ENCODE data around the gene NEK6. TPM values are rescaled to one million over a fixed set of nuclear protein-coding genes. Genes with fewer than 3 reads are reported as not detected.

Gene NEK6
- total RNA-seq, 4 donors from 2014 or later = 25.3 to 53.1 (median 43.3) TPM

DNA sequence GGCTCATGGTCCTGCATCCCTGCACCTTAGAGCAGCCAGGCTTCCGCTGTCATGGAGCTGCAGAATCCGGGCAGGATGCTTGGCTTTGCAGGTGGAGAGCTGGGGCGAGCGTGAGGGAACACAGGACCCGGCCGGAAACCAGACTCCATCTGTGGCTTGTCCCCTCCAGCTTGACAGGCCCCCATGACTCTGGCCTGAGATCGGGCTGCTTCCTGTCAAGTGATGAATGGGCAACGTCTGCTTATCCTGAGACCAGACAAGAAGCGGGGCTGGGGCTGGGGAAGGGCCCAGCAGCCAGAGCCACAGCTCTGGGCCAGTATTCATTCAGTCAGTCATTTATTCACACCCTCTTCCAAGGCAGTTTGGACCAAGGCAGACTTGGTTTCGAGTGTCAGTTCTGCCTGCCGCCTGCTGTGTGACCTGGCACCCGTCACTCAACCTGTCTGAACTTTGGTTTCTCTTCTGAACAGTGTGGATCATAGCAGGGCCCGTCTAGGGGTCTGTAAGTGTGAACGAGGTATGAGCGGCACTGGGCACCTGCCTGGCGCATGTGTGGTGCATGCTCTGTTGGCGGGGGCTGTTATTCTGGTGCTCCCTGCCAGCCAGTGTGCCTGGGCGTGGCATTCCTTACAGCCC lies 37.5 kb downstream of the NEK6 start:
- Histone ChIP-seq H3K27ac (peak overlapping the region; percentile 60 to 98 (median 82)), H3K4me3 (no peak overlapping the region), H3K27me3 (no peaks in the 10 kb centered on the region), H3K4me1 (peaks cover 0 to 100% (median 90%) of the 10 kb centered on the region in 4 donors), H3K9me3 (no peaks in the 10 kb centered on the region), H3K36me3 (no peaks in the 10 kb centered on the region)
- whole genome bisulfite sequencing, 2 donors = 59 to 67% methylated on average over 14 to 16 of the region's 18 CpGs
- no peak for TF ChIP-seq POLR2A (IDR thresholded peaks at IDR 0.05)
- no peak for TF ChIP-seq EP300 (IDR thresholded peaks at IDR 0.05)
- TF ChIP-seq, protein P1, sequence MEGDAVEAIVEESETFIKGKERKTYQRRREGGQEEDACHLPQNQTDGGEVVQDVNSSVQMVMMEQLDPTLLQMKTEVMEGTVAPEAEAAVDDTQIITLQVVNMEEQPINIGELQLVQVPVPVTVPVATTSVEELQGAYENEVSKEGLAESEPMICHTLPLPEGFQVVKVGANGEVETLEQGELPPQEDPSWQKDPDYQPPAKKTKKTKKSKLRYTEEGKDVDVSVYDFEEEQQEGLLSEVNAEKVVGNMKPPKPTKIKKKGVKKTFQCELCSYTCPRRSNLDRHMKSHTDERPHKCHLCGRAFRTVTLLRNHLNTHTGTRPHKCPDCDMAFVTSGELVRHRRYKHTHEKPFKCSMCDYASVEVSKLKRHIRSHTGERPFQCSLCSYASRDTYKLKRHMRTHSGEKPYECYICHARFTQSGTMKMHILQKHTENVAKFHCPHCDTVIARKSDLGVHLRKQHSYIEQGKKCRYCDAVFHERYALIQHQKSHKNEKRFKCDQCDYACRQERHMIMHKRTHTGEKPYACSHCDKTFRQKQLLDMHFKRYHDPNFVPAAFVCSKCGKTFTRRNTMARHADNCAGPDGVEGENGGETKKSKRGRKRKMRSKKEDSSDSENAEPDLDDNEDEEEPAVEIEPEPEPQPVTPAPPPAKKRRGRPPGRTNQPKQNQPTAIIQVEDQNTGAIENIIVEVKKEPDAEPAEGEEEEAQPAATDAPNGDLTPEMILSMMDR (IDR thresholded peaks at IDR 0.05) = no peak
- DNase-seq (ENCODE audit: low spot score in 2 of 2) = no peak

DNA sequence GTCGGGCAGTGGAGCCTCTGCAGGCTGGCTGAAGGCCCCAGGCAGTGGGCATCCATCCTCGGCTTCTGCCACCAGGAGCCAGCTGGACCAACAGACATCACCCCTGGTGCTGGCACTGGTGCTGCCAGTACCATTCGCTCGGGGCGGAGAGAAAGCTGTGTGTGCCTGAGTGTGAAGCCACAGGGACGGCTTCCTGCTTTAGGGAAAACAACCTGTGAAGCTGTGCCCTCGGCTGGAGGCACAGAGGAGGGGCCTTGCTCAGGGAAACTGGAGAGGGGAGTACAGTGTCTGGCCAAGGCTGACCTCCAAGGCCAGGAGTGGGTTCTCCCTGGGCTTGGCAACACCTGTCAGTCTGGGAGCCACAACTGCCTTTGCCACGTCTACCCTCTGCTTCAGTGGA lies 38.3 kb downstream of the NEK6 start:
- WGBS, 2 donors = 36 to 38% methylated on average over 6 to 7 of the region's 8 CpGs
- Histone ChIP-seq H3K4me1 (peaks cover 0 to 100% (median 86%) of the 10 kb centered on the region in 4 donors), H3K9me3 (no peaks in the 10 kb centered on the region), H3K27ac (peak overlapping the region; percentile 60 to 98 (median 82)), H3K27me3 (no peaks in the 10 kb centered on the region), H3K4me3 (no peak overlapping the region), H3K36me3 (no peaks in the 10 kb centered on the region)
- TF ChIP-seq EP300 (IDR thresholded peaks at IDR 0.05) (no peak), POLR2A (IDR thresholded peaks at IDR 0.05) (no peak)
- TF ChIP-seq, protein P1 (IDR thresholded peaks at IDR 0.05) = no peak
- DNase-seq (ENCODE audit: low spot score in 2 of 2) = no peak

DNA sequence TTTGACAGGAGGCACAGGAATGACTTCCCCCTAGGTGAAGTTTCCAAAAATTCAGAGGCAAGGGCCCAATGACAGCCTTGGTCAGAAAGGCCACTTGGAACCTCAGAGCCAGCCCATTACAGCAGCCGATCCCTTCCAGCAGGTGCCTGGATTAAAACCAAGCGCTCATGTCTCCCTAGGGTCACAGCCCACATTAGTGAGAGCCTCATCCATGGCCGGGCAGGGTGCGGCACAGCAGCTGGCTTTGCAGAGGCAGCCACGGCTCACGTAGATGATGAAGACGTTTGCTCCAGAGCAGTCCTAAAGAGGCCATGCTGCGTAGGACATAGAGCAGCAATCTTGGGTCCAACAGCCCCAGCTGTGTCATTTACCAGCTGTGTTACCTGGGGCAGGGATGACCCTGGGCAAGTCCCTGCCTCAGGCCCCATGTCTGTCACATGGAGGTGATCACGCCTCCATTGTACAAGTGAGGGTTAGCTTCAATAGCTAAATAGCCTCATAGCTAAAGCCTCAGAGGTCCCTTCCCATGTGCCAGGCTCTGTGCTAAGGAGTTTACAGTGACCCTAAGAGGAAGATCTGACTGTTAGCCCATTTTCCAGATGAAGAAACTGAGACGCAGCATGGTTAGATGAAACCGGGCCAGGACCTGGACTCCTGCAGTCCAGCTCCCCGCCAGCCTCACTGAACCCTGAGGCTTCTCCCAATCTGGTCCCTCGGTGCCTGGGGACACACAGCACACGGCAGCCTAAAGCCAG lies 39.2 kb downstream of the NEK6 start:
- Histone ChIP-seq H3K4me1 (peaks cover 0 to 100% (median 81%) of the 10 kb centered on the region in 4 donors), H3K27me3 (no peaks in the 10 kb centered on the region), H3K4me3 (no peak overlapping the region), H3K27ac (peak overlapping the region; percentile 66 to 98 (median 90)), H3K36me3 (peaks cover 0 to 4% (median 0%) of the 10 kb centered on the region in 3 donors), H3K9me3 (no peaks in the 10 kb centered on the region)
- no peak for DNase-seq (ENCODE audit: low spot score in 2 of 2)
- 39 to 45% methylated on average over 6 to 7 of the region's 14 CpGs for WGBS, 2 donors
- TF ChIP-seq POLR2A (IDR thresholded peaks at IDR 0.05) (no peak), EP300 (IDR thresholded peaks at IDR 0.05) (no peak)
- TF ChIP-seq, protein P1 (IDR thresholded peaks at IDR 0.05) = no peak

DNA sequence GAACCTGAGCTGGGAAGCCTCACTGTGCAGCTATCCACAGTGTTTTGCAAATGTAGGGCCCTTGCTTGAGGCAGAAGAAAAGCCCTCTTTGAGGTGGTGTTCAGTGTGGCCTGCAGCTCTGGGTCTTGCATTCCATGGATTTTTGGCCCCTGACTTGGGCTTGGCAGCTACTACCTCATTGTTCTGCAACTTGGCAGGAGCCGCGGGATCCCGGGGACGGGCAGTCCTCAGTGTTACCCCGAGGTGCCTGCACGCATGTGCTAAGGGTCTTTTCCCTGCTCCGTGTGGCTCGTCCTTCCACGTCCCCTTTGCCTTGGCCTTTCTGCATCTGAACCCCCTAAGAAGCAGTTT lies 39.8 kb downstream of the NEK6 start:
- 8 to 14% methylated on average over 9 of the region's 9 CpGs for WGBS, 2 donors
- Histone ChIP-seq H3K4me3 (no peak overlapping the region), H3K36me3 (peaks cover 0 to 9% (median 0%) of the 10 kb centered on the region in 3 donors), H3K4me1 (peaks cover 0 to 97% (median 75%) of the 10 kb centered on the region in 4 donors), H3K9me3 (no peaks in the 10 kb centered on the region), H3K27ac (peak overlapping the region; percentile 66 to 98 (median 90)), H3K27me3 (no peaks in the 10 kb centered on the region)
- DNase-seq (ENCODE audit: low spot score in 2 of 2) = peak; percentile 58 to 63
- TF ChIP-seq EP300 (IDR thresholded peaks at IDR 0.05) (peak; percentile 65 to 96), POLR2A (IDR thresholded peaks at IDR 0.05) (peak in 1 of 2 donors; percentile 48)
- TF ChIP-seq, protein P1 (IDR thresholded peaks at IDR 0.05) = no peak

Data from tibial nerve (tissue), 4 donors.